Upper lobe of right lung (tissue), 1 donor: ENCODE results near the gene TIE1. TPM values are rescaled to one million over a fixed set of nuclear protein-coding genes. Genes with fewer than 3 reads are reported as not detected.

Experiments used
- ATAC-seq: fragments of 200-7000 bp; cut with Tn5 transposase; one replicate; pipeline ENCODE4 v1.9.1; 2020; ENCODE audit warnings: mild to moderate bottlenecking, moderate library complexity
- DNase-seq: peaks from one replicate; pipeline ENCODE4 v3.0.0-alpha.2; 2020
- H3K27ac ChIP-seq: fragments of 200-600 bp; one replicate; pipeline ENCODE4 v1.8.0; 2022
- H3K27me3 ChIP-seq: fragments of 200-600 bp; one replicate; pipeline ENCODE4 v1.8.0; 2022; ENCODE audit warnings: mild to moderate bottlenecking
- H3K36me3 ChIP-seq: fragments of 200-600 bp; one replicate; pipeline ENCODE4 v1.8.0; 2022
- H3K4me1 ChIP-seq: fragments of 200-600 bp; one replicate; pipeline ENCODE4 v1.8.0; 2022
- H3K4me3 ChIP-seq: fragments of 200-600 bp; one replicate; pipeline ENCODE4 v1.8.0; 2022; ENCODE audit warnings: mild to moderate bottlenecking
- H3K9me3 ChIP-seq: fragments of 200-600 bp; one replicate; pipeline ENCODE4 v1.8.0; 2022
- CTCF ChIP-seq: fragments of 200-600 bp; IDR thresholded peaks from one replicate; pipeline ENCODE4 v1.8.0; 2022; ENCODE audit warnings: antibody characterized with exemption
- intact Hi-C: fragments of 100-400 bp; cut with DNase I; formaldehyde crosslinking; loops from one replicate; pipeline ENCODE4 v1.11.0; 2022
- total RNA-seq: library from RNA; stranded (reverse); fragmentation: NEBNext Ultra II Directional; extraction: Animal tissue kit (Norgen Biotek cat#: 25700); gene quantifications from one replicate; pipeline ENCODE4 v1.2.1, GENCODE V29; 2021
- donor health status: DM: no; HTN: yes; CAD: no; lungs with severe emphysema.

The TIE1 gene
- total RNA-seq, 1 donor from 2014 or later: 59.4 TPM

GRCh38 chr1:43271186-43272118 is 29.3 kb upstream of the TIE1 start:
- intact Hi-C loops: no loop called here
- Histone ChIP-seq H3K4me3 (peak overlapping the region; percentile 48), H3K9me3 (no peaks in the 10 kb centered on the region), H3K27me3 (no peaks in the 10 kb centered on the region), H3K36me3 (no peaks in the 10 kb centered on the region), H3K4me1 (peaks cover 14% of the 10 kb centered on the region), H3K27ac (peak overlapping the region; percentile 87)
- peak; percentile 50 for DNase-seq
- TF ChIP-seq CTCF: no peak
- ATAC-seq: no peak

- Histone ChIP-seq H3K27ac (no peak overlapping the region), H3K4me1 (peaks cover 13% of the 10 kb centered on the region), H3K4me3 (no peak overlapping the region), H3K36me3 (no peaks in the 10 kb centered on the region), H3K27me3 (no peaks in the 10 kb centered on the region), H3K9me3 (no peaks in the 10 kb centered on the region)
- DNase-seq (peak; percentile 56), ATAC-seq (no peak)
- no peak for TF ChIP-seq CTCF
- intact Hi-C loops: no loop called here
Measured at GRCh38 chr1:43272161-43272560, 28.6 kb upstream of the TIE1 start.

DNA sequence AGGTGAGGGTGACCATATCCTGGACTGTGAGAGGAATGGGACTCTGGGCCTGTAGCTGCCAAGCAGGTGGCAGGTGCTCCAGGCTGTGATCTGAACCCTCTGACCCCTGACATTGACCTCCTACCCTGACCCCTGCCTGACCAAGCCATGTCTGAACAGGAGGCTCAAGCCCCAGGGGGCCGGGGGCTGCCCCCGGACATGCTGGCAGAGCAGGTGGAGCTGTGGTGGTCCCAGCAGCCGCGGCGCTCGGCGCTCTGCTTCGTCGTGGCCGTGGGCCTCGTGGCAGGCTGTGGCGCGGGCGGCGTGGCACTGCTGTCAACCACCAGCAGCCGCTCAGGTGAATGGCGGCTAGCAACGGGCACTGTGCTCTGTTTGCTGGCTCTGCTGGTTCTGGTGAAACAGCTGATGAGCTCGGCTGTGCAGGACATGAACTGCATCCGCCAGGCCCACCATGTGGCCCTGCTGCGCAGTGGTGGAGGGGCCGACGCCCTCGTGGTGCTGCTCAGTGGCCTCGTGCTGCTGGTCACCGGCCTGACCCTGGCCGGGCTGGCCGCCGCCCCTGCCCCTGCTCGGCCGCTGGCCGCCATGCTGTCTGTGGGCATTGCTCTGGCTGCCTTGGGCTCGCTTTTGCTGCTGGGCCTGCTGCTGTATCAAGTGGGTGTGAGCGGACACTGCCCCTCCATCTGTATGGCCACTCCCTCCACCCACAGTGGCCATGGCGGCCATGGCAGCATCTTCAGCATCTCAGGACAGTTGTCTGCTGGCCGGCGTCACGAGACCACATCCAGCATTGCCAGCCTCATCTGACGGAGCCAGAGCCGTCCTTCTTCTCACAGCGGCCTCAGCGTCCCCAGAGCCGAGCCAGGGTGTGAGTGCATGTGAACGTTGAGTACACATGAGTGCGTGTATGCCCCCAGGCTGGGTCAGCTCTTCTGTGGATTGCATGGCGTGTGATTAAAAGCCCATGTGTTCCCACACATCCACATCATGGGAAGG is 27.9 kb upstream of the TIE1 start:
- DNase-seq (peak; percentile 49), ATAC-seq (no peak)
- H3K27me3 ChIP-seq: no peaks in the 10 kb centered on the region
- H3K4me1 ChIP-seq: peaks cover 10% of the 10 kb centered on the region
- TF ChIP-seq CTCF: no peak
- H3K4me3 ChIP-seq: no peak overlapping the region
- no peaks in the 10 kb centered on the region for H3K9me3 ChIP-seq
- no peak overlapping the region for H3K27ac ChIP-seq
- no peaks in the 10 kb centered on the region for H3K36me3 ChIP-seq
- intact Hi-C loops: no loop called here

- DNase-seq (no peak), ATAC-seq (no peak)
- Histone ChIP-seq H3K9me3 (no peaks in the 10 kb centered on the region), H3K4me3 (no peak overlapping the region), H3K27ac (no peak overlapping the region), H3K27me3 (no peaks in the 10 kb centered on the region), H3K36me3 (no peaks in the 10 kb centered on the region), H3K4me1 (peaks cover 10% of the 10 kb centered on the region)
- no peak for TF ChIP-seq CTCF
- intact Hi-C loops: no loop called here
Measured at GRCh38 chr1:43273708-43274107, 27.1 kb upstream of the TIE1 start.

DNA sequence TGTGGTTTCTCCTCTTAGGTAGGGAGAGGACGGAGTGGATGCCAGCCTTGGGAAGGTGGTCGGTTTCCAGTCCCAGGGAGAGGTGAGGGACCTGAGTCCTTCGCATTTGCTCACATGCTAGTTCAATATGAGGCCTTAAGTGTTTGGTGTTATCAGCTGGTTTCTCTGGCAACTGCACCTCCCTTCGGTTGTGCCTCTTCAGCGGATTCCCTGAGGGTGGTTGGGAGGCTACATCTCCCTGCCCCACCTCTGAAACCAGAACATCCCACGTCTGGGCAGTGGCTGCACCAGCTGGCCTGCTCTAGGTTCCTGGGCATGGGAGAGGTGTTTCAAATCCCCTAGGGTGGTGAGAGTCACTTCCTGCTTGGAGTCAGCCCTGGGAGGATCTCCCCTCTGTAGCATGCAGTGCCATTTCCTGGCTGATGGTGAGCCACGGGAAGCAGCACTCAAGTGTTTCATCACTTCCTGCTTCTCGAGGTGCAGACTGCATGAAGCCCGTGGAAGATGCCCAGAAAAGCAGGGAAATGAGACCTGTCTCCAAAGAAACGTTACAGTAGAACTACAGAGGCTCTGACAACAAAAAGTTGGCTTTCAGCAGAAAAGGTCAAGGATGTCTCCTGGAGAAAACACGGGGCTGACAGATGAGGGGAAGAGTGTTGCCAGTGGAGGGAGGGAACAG is 26.5 kb upstream of the TIE1 start:
- H3K27ac ChIP-seq: peak overlapping the region; percentile 47
- TF ChIP-seq CTCF: no peak
- DNase-seq: peak; percentile 64
- H3K4me1 ChIP-seq: peaks cover 7% of the 10 kb centered on the region
- H3K4me3 ChIP-seq: no peak overlapping the region
- H3K9me3 ChIP-seq: no peaks in the 10 kb centered on the region
- no peaks in the 10 kb centered on the region for H3K36me3 ChIP-seq
- intact Hi-C loops: no loop called here
- peak; percentile 17 for ATAC-seq
- H3K27me3 ChIP-seq: no peaks in the 10 kb centered on the region
